ENCODE results near the gene GBP2.
"Not testable (repeated sequence)": the region's sequence is repeated elsewhere in the genome, so short reads cannot be mapped to it uniquely, and the experiment has no call there.

GBP2 gene

GRCh38 chr1:89126602-89127565 lies 970 bp upstream of the GBP2 start:
- not testable (repeated sequence) for H3K27me3 ChIP-seq (ENCODE audit: low read length); H4K20me1 ChIP-seq (ENCODE audit: low read depth, low read length); H3K9me3 ChIP-seq (ENCODE audit: insufficient read depth, low read length); H3K4me2 ChIP-seq (ENCODE audit: low read depth, low read length, poor library complexity, severe bottlenecking); H3K79me2 ChIP-seq (ENCODE audit: insufficient read depth, low read length); H3K36me3 ChIP-seq (ENCODE audit: low read length); H3K9ac ChIP-seq (ENCODE audit: low read length); H3F3A ChIP-seq (ENCODE audit: insufficient read depth); H2AFZ ChIP-seq (ENCODE audit: low read depth, low read length, severe bottlenecking); H3K4me3 ChIP-seq (ENCODE audit: insufficient read depth, low read length, poor library complexity, severe bottlenecking); H3K9me2 ChIP-seq (replicated peaks; ENCODE audit: insufficient read depth, low read length); H3K27ac ChIP-seq (ENCODE audit: low read depth, low read length)

GRCh38 chr1:89125240-89125912 lies 538 bp downstream of the GBP2 start:
- H3K27me3 ChIP-seq (ENCODE audit: low read length): no peaks in the 10 kb centered on the region
- H3K4me3 ChIP-seq (ENCODE audit: insufficient read depth, low read length, poor library complexity, severe bottlenecking): no peak overlapping the region
- no peaks in the 10 kb centered on the region for H3F3A ChIP-seq (ENCODE audit: insufficient read depth)
- H3K36me3 ChIP-seq (ENCODE audit: low read length): no peaks in the 10 kb centered on the region
- no peak overlapping the region for H3K27ac ChIP-seq (ENCODE audit: low read depth, low read length)
- no peak overlapping the region for H2AFZ ChIP-seq (ENCODE audit: low read depth, low read length, severe bottlenecking)
- no peaks in the 10 kb centered on the region for H3K9me3 ChIP-seq (ENCODE audit: insufficient read depth, low read length)
- TF ChIP-seq EZH2phosphoT487 (conservative IDR thresholded peaks at IDR 0.05; ENCODE audit: low read length): no peak
- TF ChIP-seq CTCF (IDR thresholded peaks at IDR 0.05; ENCODE audit: insufficient read depth, low read length, poor library complexity, severe bottlenecking): no peak
- H3K9me2 ChIP-seq (replicated peaks; ENCODE audit: insufficient read depth, low read length): no peaks in the 10 kb centered on the region
- no peaks in the 10 kb centered on the region for H4K20me1 ChIP-seq (ENCODE audit: low read depth, low read length)
- H3K79me2 ChIP-seq (ENCODE audit: insufficient read depth, low read length): no peaks in the 10 kb centered on the region
- H3K9ac ChIP-seq (ENCODE audit: low read length): no peak overlapping the region
- H3K4me2 ChIP-seq (ENCODE audit: low read depth, low read length, poor library complexity, severe bottlenecking): no peak overlapping the region

GRCh38 chr1:89121641-89122040 lies 4.3 kb downstream of the GBP2 start:
- no peak overlapping the region for H3K9ac ChIP-seq (ENCODE audit: low read length)
- no peak for TF ChIP-seq EZH2phosphoT487 (conservative IDR thresholded peaks at IDR 0.05; ENCODE audit: low read length)
- TF ChIP-seq CTCF (IDR thresholded peaks at IDR 0.05; ENCODE audit: insufficient read depth, low read length, poor library complexity, severe bottlenecking): no peak
- no peak overlapping the region for H3K27ac ChIP-seq (ENCODE audit: low read depth, low read length)
- no peaks in the 10 kb centered on the region for H3K27me3 ChIP-seq (ENCODE audit: low read length)
- no peaks in the 10 kb centered on the region for H3K36me3 ChIP-seq (ENCODE audit: low read length)
- H2AFZ ChIP-seq (ENCODE audit: low read depth, low read length, severe bottlenecking): no peak overlapping the region
- no peaks in the 10 kb centered on the region for H4K20me1 ChIP-seq (ENCODE audit: low read depth, low read length)
- H3K4me2 ChIP-seq (ENCODE audit: low read depth, low read length, poor library complexity, severe bottlenecking): no peak overlapping the region
- H3K9me3 ChIP-seq (ENCODE audit: insufficient read depth, low read length): no peaks in the 10 kb centered on the region
- H3K4me3 ChIP-seq (ENCODE audit: insufficient read depth, low read length, poor library complexity, severe bottlenecking): no peak overlapping the region
- no peaks in the 10 kb centered on the region for H3K79me2 ChIP-seq (ENCODE audit: insufficient read depth, low read length)
- H3K9me2 ChIP-seq (replicated peaks; ENCODE audit: insufficient read depth, low read length): no peaks in the 10 kb centered on the region
- no peaks in the 10 kb centered on the region for H3F3A ChIP-seq (ENCODE audit: insufficient read depth)

GRCh38 chr1:89114662-89115061 lies 11.3 kb downstream of the GBP2 start:
- Histone ChIP-seq H3F3A (ENCODE audit: insufficient read depth) (no peaks in the 10 kb centered on the region), H2AFZ (ENCODE audit: low read depth, low read length, severe bottlenecking) (no peak overlapping the region), H3K27me3 (ENCODE audit: low read length) (no peaks in the 10 kb centered on the region), H3K9me3 (ENCODE audit: insufficient read depth, low read length) (no peaks in the 10 kb centered on the region), H4K20me1 (ENCODE audit: low read depth, low read length) (no peaks in the 10 kb centered on the region), H3K4me3 (ENCODE audit: insufficient read depth, low read length, poor library complexity, severe bottlenecking) (no peak overlapping the region), H3K36me3 (ENCODE audit: low read length) (no peaks in the 10 kb centered on the region), H3K9me2 (replicated peaks; ENCODE audit: insufficient read depth, low read length) (no peaks in the 10 kb centered on the region), H3K27ac (ENCODE audit: low read depth, low read length) (no peak overlapping the region), H3K4me2 (ENCODE audit: low read depth, low read length, poor library complexity, severe bottlenecking) (no peak overlapping the region), H3K9ac (ENCODE audit: low read length) (no peak overlapping the region), H3K79me2 (ENCODE audit: insufficient read depth, low read length) (no peaks in the 10 kb centered on the region)
- TF ChIP-seq CTCF (IDR thresholded peaks at IDR 0.05; ENCODE audit: insufficient read depth, low read length, poor library complexity, severe bottlenecking) (no peak), EZH2phosphoT487 (conservative IDR thresholded peaks at IDR 0.05; ENCODE audit: low read length) (no peak)

All from SU-DHL-6 (cell line).